GM19463 (cell line): ENCODE results near the gene TMEM205.
"Not testable (repeated sequence)": the region's sequence is repeated elsewhere in the genome, so short reads cannot be mapped to it uniquely, and the experiment has no call there.

Source experiments
- ATAC-seq: cut with Tn5 transposase; IDR thresholded peaks from one replicate; pipeline ENCODE4 v1.9.1; 2021; ENCODE audit warnings: mild to moderate bottlenecking, moderate library complexity; ENCODE audit not compliant: unreplicated experiment

TMEM205 gene

GRCh38 chr19:11340099-11340467, 6.0 kb downstream of the TMEM205 start:
- ATAC-seq, result not testable (repeated sequence)

- ATAC-seq, result peak; percentile 71
Measured at GRCh38 chr19:11339254-11340098, 6.6 kb downstream of the TMEM205 start, which contains the start of gene RAB3D. Gene RAB3D, minus strand, starts transcription at chr19:11339657. Its CDS starts 2,258 bp downstream, at chr19:11337399.

- ATAC-seq, result no peak
Measured at GRCh38 chr19:11338569-11339253, 7.4 kb downstream of the TMEM205 start.

- no peak for ATAC-seq
Measured at GRCh38 chr19:11338121-11338520, 7.9 kb downstream of the TMEM205 start.

GRCh38 chr19:11337080-11337479, 9.0 kb downstream of the TMEM205 start:
- no peak for ATAC-seq

- ATAC-seq, result no peak
Measured at GRCh38 chr19:11335449-11336146, 10.5 kb downstream of the TMEM205 start.

- ATAC-seq, result not testable (repeated sequence)
Measured at GRCh38 chr19:11333838-11334237, 12.2 kb downstream of the TMEM205 start.

- no peak for ATAC-seq
Measured at GRCh38 chr19:11332822-11333221, 13.2 kb downstream of the TMEM205 start.

- ATAC-seq, result no peak
Measured at GRCh38 chr19:11331502-11331901, 14.6 kb downstream of the TMEM205 start.

GRCh38 chr19:11330127-11330526, 15.9 kb downstream of the TMEM205 start:
- no peak for ATAC-seq

GRCh38 chr19:11325544-11325943, 20.5 kb downstream of the TMEM205 start:
- ATAC-seq, result no peak

- no peak for ATAC-seq
Measured at GRCh38 chr19:11324748-11325389, 21.2 kb downstream of the TMEM205 start.

- no peak for ATAC-seq
Measured at GRCh38 chr19:11324079-11324661, 21.9 kb downstream of the TMEM205 start.

- no peak for ATAC-seq
Measured at GRCh38 chr19:11323601-11324078, 22.4 kb downstream of the TMEM205 start.

- ATAC-seq, result no peak
Measured at GRCh38 chr19:11322269-11323024, 23.6 kb downstream of the TMEM205 start.

GRCh38 chr19:11321191-11322126, 24.6 kb downstream of the TMEM205 start:
- no peak for ATAC-seq

- ATAC-seq, result not testable (repeated sequence)
Measured at GRCh38 chr19:11320278-11320995, 25.6 kb downstream of the TMEM205 start.

GRCh38 chr19:11306337-11306736, 39.7 kb downstream of the TMEM205 start:
- no peak for ATAC-seq
